IMR-90 (cell line): ENCODE results near the gene TEX11. TPM values are rescaled to one million over a fixed set of nuclear protein-coding genes. Genes with fewer than 3 reads are reported as not detected.

Experiments used
- ATAC-seq: fragments of 200-7000 bp; cut with Tn5 transposase; 2 replicates; pipeline ENCODE4 v1.9.1; 2020; ENCODE audit warnings: low read depth, mild to moderate bottlenecking, moderate library complexity
- BruUV-seq: library from RNA; stranded (reverse); fragments of 400-500 nt; replicated peaks from 2 replicates; lab custom pipeline; 2021; lab: Mats Ljungman, UMichigan
- CTCF ChIA-PET: fragments of 300-600 bp; formaldehyde crosslinking; extraction: SDS; loops from one replicate; lab custom pipeline; 2021; ENCODE audit warnings: antibody characterized with exemption; lab: Yijun Ruan, JAX
- POLR2A ChIA-PET: fragments of 300-600 bp; sonication (Branson Sonifier 250); formaldehyde crosslinking; loops from one replicate; lab custom pipeline; 2022; ENCODE audit warnings: antibody characterized with exemption; ENCODE audit not compliant: unreplicated experiment; lab: Charles Lee
- DNase-seq: peaks from one replicate; pipeline ENCODE4 v3.0.0; 2013
- H2AFZ ChIP-seq: replicated peaks from 2 replicates; pipeline ENCODE3; 2013; ENCODE audit warnings: low read length, mild to moderate bottlenecking; ENCODE audit not compliant: poor library complexity
- H2AK5ac ChIP-seq: 2 replicates; pipeline ENCODE4 v1.6.1; 2013; ENCODE audit warnings: low read depth, low read length, inconsistent platforms
- H2AK9ac ChIP-seq: replicated peaks from 2 replicates; pipeline ENCODE3; 2013; ENCODE audit warnings: mild to moderate bottlenecking, low read depth, low read length, moderate library complexity; ENCODE audit not compliant: poor library complexity
- H2BK120ac ChIP-seq: 2 replicates; pipeline ENCODE4 v1.6.1; 2013; ENCODE audit warnings: low read depth, low read length, inconsistent platforms
- H2BK15ac ChIP-seq: 3 replicates; pipeline ENCODE4 v1.6.1; 2013; ENCODE audit warnings: low read depth, low read length, inconsistent platforms
- H2BK20ac ChIP-seq: 2 replicates; pipeline ENCODE4 v1.6.1; 2013; ENCODE audit warnings: low read depth, mild to moderate bottlenecking, inconsistent platforms, low read length, moderate library complexity
- H2BK5ac ChIP-seq: 2 replicates; pipeline ENCODE4 v1.6.1; 2013; ENCODE audit warnings: mild to moderate bottlenecking, low read depth, low read length, inconsistent platforms; ENCODE audit not compliant: poor library complexity, severe bottlenecking
- H3K14ac ChIP-seq: replicated peaks from 2 replicates; pipeline ENCODE4 v1.6.1; 2013; ENCODE audit warnings: low read depth, low read length, inconsistent platforms
- H3K18ac ChIP-seq: 2 replicates; pipeline ENCODE4 v1.6.1; 2013; ENCODE audit warnings: low read depth, low read length, control low read depth
- H3K23ac ChIP-seq: 2 replicates; pipeline ENCODE4 v1.6.1; 2013; ENCODE audit warnings: low read depth, low read length, inconsistent platforms
- H3K27ac ChIP-seq: 2 replicates; pipeline ENCODE4 v1.5.1; 2013; ENCODE audit warnings: mild to moderate bottlenecking, control low read depth, low read length; ENCODE audit not compliant: insufficient read depth
- H3K27me3 ChIP-seq: 2 replicates; pipeline ENCODE4 v1.6.1; 2013; ENCODE audit warnings: low read length; ENCODE audit not compliant: control insufficient read depth, insufficient read depth
- H3K36me3 ChIP-seq: 2 replicates; pipeline ENCODE4 v1.6.1; 2013; ENCODE audit warnings: low read length, mixed read lengths; ENCODE audit not compliant: control insufficient read depth, insufficient read depth
- H3K4ac ChIP-seq: 2 replicates; pipeline ENCODE4 v1.6.1; 2013; ENCODE audit warnings: low read depth, low read length, inconsistent platforms
- H3K4me1 ChIP-seq: 2 replicates; pipeline ENCODE4 v1.6.1; 2013; ENCODE audit warnings: low read length, mixed read lengths; ENCODE audit not compliant: control insufficient read depth, insufficient read depth
- H3K4me2 ChIP-seq: 2 replicates; pipeline ENCODE4 v1.6.1; 2013; ENCODE audit warnings: low read depth, mild to moderate bottlenecking, control low read depth, low read length, moderate library complexity
- H3K4me3 ChIP-seq: 2 replicates; pipeline ENCODE4 v1.5.1; 2013; ENCODE audit warnings: low read depth, mild to moderate bottlenecking, control low read depth, low read length, moderate library complexity; ENCODE audit not compliant: insufficient read depth
- H3K56ac ChIP-seq: 2 replicates; pipeline ENCODE4 v1.6.1; 2013; ENCODE audit warnings: low read length, inconsistent platforms; ENCODE audit not compliant: insufficient read depth; ENCODE audit errors: extremely low read depth
- H3K79me1 ChIP-seq, 2 experiments: 2 replicates each; pipeline ENCODE4 v1.6.1; 2013; ENCODE audit warnings: low read length in 2 of 2, inconsistent platforms in 1 of 2, low read depth in 1 of 2
- H3K9ac ChIP-seq: 2 replicates; pipeline ENCODE4 v1.6.1; 2013; ENCODE audit warnings: low read depth, low read length, control low read depth
- H3K9me1 ChIP-seq: 2 replicates; pipeline ENCODE4 v1.6.1; 2013; ENCODE audit warnings: low read length, inconsistent platforms; ENCODE audit not compliant: insufficient read depth
- H3K9me3 ChIP-seq: 2 replicates; pipeline ENCODE4 v1.6.1; 2013; ENCODE audit warnings: low read length; ENCODE audit not compliant: control insufficient read depth, insufficient read depth
- H4K20me1 ChIP-seq: 2 replicates; pipeline ENCODE4 v1.6.1; 2013; ENCODE audit warnings: low read length, inconsistent platforms; ENCODE audit not compliant: insufficient read depth
- H4K5ac ChIP-seq: 2 replicates; pipeline ENCODE4 v1.6.1; 2013; ENCODE audit warnings: mild to moderate bottlenecking, low read depth, low read length, control low read depth
- H4K8ac ChIP-seq, 2 experiments: 2 replicates each; pipeline ENCODE4 v1.6.1; 2013; ENCODE audit warnings: low read depth in 2 of 2, low read length in 2 of 2, control low read depth in 1 of 2, inconsistent platforms in 1 of 2
- H4K91ac ChIP-seq: 2 replicates; pipeline ENCODE4 v1.6.1; 2013; ENCODE audit warnings: low read depth, low read length, inconsistent platforms; ENCODE audit not compliant: insufficient read depth
- BHLHE40 ChIP-seq: fragments of 150-350 bp; IDR thresholded peaks from 2 replicates; pipeline ENCODE4 v1.6.1; 2016; ENCODE audit warnings: mild to moderate bottlenecking, low read depth, low read length
- CEBPB ChIP-seq: IDR thresholded peaks from 2 replicates; pipeline ENCODE4 v1.6.1; 2012; ENCODE audit warnings: low read depth, low read length, improper control_type of control experiment
- CHD1 ChIP-seq: IDR thresholded peaks from 2 replicates; pipeline ENCODE4 v1.6.1; 2012; ENCODE audit warnings: low read depth, low read length, improper control_type of control experiment
- CTCF ChIP-seq: conservative IDR thresholded peaks from 2 replicates; pipeline ENCODE4 v1.5.1; 2012; ENCODE audit warnings: mild to moderate bottlenecking, low read depth, low read length, improper control_type of control experiment
- ELK1 ChIP-seq: fragments of 150-350 bp; IDR thresholded peaks from 2 replicates; pipeline ENCODE4 v1.6.1; 2016; ENCODE audit warnings: low read depth, mild to moderate bottlenecking, low read length, moderate library complexity, borderline replicate concordance
- FOS ChIP-seq: fragments of 150-350 bp; IDR thresholded peaks from 2 replicates; pipeline ENCODE4 v1.6.1; 2016; ENCODE audit warnings: low read depth, low read length
- MAFK ChIP-seq: IDR thresholded peaks from 2 replicates; pipeline ENCODE4 v1.6.1; 2012; ENCODE audit warnings: low read depth, low read length, improper control_type of control experiment
- MAZ ChIP-seq: IDR thresholded peaks from 2 replicates; pipeline ENCODE4 v1.6.1; 2012; ENCODE audit warnings: low read depth, mild to moderate bottlenecking, low read length, improper control_type of control experiment, moderate library complexity, borderline replicate concordance
- MXI1 ChIP-seq: IDR thresholded peaks from 2 replicates; pipeline ENCODE4 v1.6.1; 2012; ENCODE audit warnings: low read depth, mild to moderate bottlenecking, low read length, moderate library complexity, borderline replicate concordance
- NFE2L2 ChIP-seq: fragments of 150-350 bp; IDR thresholded peaks from 2 replicates; pipeline ENCODE4 v1.6.1; 2016; ENCODE audit warnings: low read depth, mild to moderate bottlenecking, low read length
- POLR2A ChIP-seq: IDR thresholded peaks from 2 replicates; pipeline ENCODE4 v1.6.1; 2012; ENCODE audit warnings: mild to moderate bottlenecking, low read depth, low read length
- RAD21 ChIP-seq: IDR thresholded peaks from 2 replicates; pipeline ENCODE4 v1.6.1; 2012; ENCODE audit warnings: low read length, improper control_type of control experiment
- RCOR1 ChIP-seq: IDR thresholded peaks from 2 replicates; pipeline ENCODE4 v1.6.1; 2012; ENCODE audit warnings: mild to moderate bottlenecking, low read length, improper control_type of control experiment; ENCODE audit not compliant: insufficient replicate concordance
- RFX5 ChIP-seq: IDR thresholded peaks from 2 replicates; pipeline ENCODE4 v1.8.0; 2012; ENCODE audit warnings: low read depth, mild to moderate bottlenecking, low read length, moderate library complexity
- SMC3 ChIP-seq: fragments of 150-350 bp; IDR thresholded peaks from 2 replicates; pipeline ENCODE4 v1.6.1; 2016; ENCODE audit warnings: low read depth, mild to moderate bottlenecking, antibody characterized with exemption, low read length, moderate library complexity
- USF2 ChIP-seq: fragments of 150-350 bp; IDR thresholded peaks from 2 replicates; pipeline ENCODE4 v1.6.1; 2017; ENCODE audit warnings: mild to moderate bottlenecking, antibody characterized with exemption, low read length, low read depth
- WGBS, 2 experiments: methylation state at CpG; one replicate each; pipeline versions ENCODE4 v1.1.5 to v1.1.7; 2013; ENCODE audit warnings: missing lambda C conversion rate in 2 of 2; ENCODE audit not compliant: insufficient read length in 1 of 2; ENCODE audit errors: extremely low coverage in 2 of 2; 5-methylcytosine and 5-hydroxymethylcytosine counted together
- dilution Hi-C: fragments of 300-500 bp; cut with HindIII; formaldehyde crosslinking; loops from one replicate; pipeline ENCODE4 v1.14.3; 2018; ENCODE audit warnings: low sequenced_read_pairs; ENCODE audit not compliant: unreplicated experiment
- in situ Hi-C: fragments of 300-500 bp; cut with MboI; formaldehyde crosslinking; loops from 3 replicates; pipeline ENCODE4 v1.14.3; 2019; ENCODE audit warnings: low sequenced_read_pairs, inconsistent platforms, mixed read lengths
- intact Hi-C: fragments of 100-400 bp; cut with micrococcal nuclease; formaldehyde crosslinking; loops from 2 replicates; pipeline ENCODE4 v1.10.0; 2022
- polyA plus RNA-seq, 3 experiments: library from polyadenylated mRNA; depleted of rRNA; stranded (reverse); fragments of >200 nt; gene quantifications; 2 replicates each; pipeline ENCODE4 v1.2.3, GENCODE V29; 2012; ENCODE audit warnings: low replicate concordance in 1 of 3
- total RNA-seq: library from RNA; depleted of rRNA; stranded (reverse); fragments of >200 nt; gene quantifications from 2 replicates; pipeline ENCODE4 v1.2.3, GENCODE V29; 2012

TEX11 gene
- total and polyA plus RNA-seq, 2 of the 4 experiments (the other 2 are of a cell fraction) = not detected

GRCh38 chrX:70552130-70552704 lies 356.3 kb downstream of the TEX11 start:
- in situ Hi-C loops = no loop called here
- WGBS, 2 experiments = no CpG with 5 or more reads among the region's 7 CpGs

More at GRCh38 chrX:70552130-70552704, 356.3 kb downstream of the TEX11 start:
- Histone ChIP-seq H3K4me1 (no peaks in the 10 kb centered on the region), H3K56ac (no peak overlapping the region), H3K36me3 (no peaks in the 10 kb centered on the region), H3K27me3 (peaks cover 8% of the 10 kb centered on the region), H3K14ac (no peak overlapping the region; the same call in 1 of the 2 replicates), H4K8ac (no peak overlapping the region), H2BK15ac (no peak overlapping the region), H4K20me1 (no peaks in the 10 kb centered on the region), H3K79me1 (no peaks in the 10 kb centered on the region), H3K18ac (no peak overlapping the region), H2BK20ac (no peak overlapping the region), H3K4ac (no peak overlapping the region), H3K23ac (no peak overlapping the region), H4K5ac (no peak overlapping the region), H4K91ac (no peak overlapping the region), H2BK5ac (no peak overlapping the region), H3K27ac (no peak overlapping the region), H3K4me3 (no peak overlapping the region), H2AK9ac (no peak overlapping the region), H2AK5ac (no peak overlapping the region), H3K9me1 (no peaks in the 10 kb centered on the region), H3K4me2 (no peak overlapping the region), H3K9me3 (no peaks in the 10 kb centered on the region), H3K9ac (no peak overlapping the region), H2AFZ (no peak overlapping the region), H2BK120ac (no peak overlapping the region)
- dilution Hi-C loops = no loop called here
- no peak for DNase-seq
- BruUV-seq = no TSS peak
- no peak for ATAC-seq
- CTCF ChIA-PET = no interaction called here
- no peak for TF ChIP-seq RFX5
- no peak for TF ChIP-seq MAFK
- no peak for TF ChIP-seq MAZ
- no peak for TF ChIP-seq MXI1
- TF ChIP-seq RCOR1 = no peak
- TF ChIP-seq RAD21 = no peak
- TF ChIP-seq CEBPB = no peak
- no peak for TF ChIP-seq SMC3
- TF ChIP-seq ELK1 = no peak
- TF ChIP-seq CHD1 = no peak
- TF ChIP-seq FOS = no peak
- TF ChIP-seq POLR2A = no peak
- TF ChIP-seq BHLHE40 = no peak
- no peak for TF ChIP-seq CTCF
- no peak for TF ChIP-seq NFE2L2
- TF ChIP-seq USF2 = no peak
- intact Hi-C loops = no loop called here
- POLR2A ChIA-PET = no interaction called here
